GM12891 (cell line): ENCODE results near the gene RPL32.

Experiments
- POLR2A ChIP-seq: IDR thresholded peaks from 2 replicates; pipeline ENCODE4 v1.6.1; 2011; ENCODE audit warnings: low read depth, low read length, control low read depth
- POU2F2 ChIP-seq: IDR thresholded peaks from 2 replicates; pipeline ENCODE4 v1.6.1; 2011; ENCODE audit warnings: low read depth, mild to moderate bottlenecking, control low read depth, low read length, moderate library complexity

DNA sequence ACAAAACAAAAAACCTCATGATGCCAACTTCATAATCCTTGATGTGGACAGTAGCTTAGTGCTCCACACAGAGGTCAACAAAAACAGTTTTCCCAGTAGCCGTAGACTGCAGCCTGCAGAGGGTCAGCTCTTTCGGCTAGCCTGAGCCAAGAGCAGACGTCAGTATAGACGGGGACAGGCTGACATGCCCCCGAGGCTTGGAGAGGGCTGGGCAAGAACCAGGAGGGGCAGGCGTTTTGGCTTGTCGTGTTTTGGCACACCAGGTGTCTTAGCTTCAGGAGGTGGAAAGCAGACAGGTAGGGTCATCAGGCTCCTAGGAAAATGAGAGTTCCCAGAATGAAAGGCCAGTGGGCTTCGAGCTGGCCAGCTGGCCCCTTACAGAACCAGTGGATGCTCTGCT, 23.1 kb downstream of the RPL32 start:
- TF ChIP-seq POLR2A (no peak), POU2F2 (no peak)
